ENCODE data around the gene ADAMTSL1.

DNA sequence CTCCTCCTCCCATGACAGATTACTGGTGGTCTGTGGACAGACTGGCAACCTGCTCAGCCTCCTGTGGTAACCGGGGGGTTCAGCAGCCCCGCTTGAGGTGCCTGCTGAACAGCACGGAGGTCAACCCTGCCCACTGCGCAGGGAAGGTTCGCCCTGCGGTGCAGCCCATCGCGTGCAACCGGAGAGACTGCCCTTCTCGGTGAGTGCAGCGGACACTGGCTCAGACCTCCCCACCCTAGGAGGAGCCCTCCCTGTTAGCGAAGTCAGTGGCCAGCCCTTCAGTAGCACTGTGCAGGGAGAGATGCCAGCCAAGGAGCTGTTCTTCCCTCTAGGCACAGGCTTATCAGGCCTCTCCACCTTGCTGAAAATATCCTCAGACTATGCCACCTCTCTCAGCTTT is 415.6 kb downstream of the ADAMTSL1 start:
- no peak for TF ChIP-seq CTCF (IDR thresholded peaks at IDR 0.05)
- TF ChIP-seq POLR2A (IDR thresholded peaks at IDR 0.05), result no peak
- TF ChIP-seq EP300 (IDR thresholded peaks at IDR 0.05), result no peak

Data from stomach (tissue), 4 donors.